HEK293 (cell line): Measurements from ENCODE around the gene PTGES3L.

Experiments
- BCL11A ChIP-seq: fragments of 450-650 bp; formaldehyde crosslinking; IDR thresholded peaks from 2 replicates; pipeline ENCODE4 v1.5.1; 2016; ENCODE audit warnings: low read depth, missing biosample characterization, missing genetic modification characterization
- BCL11B ChIP-seq: fragments of 450-650 bp; formaldehyde crosslinking; IDR thresholded peaks from 2 replicates; pipeline ENCODE4 v1.5.1; 2016; ENCODE audit warnings: low read depth, missing biosample characterization, missing genetic modification characterization
- KLF16 ChIP-seq: fragments of 450-650 bp; formaldehyde crosslinking; IDR thresholded peaks from 2 replicates; pipeline ENCODE4 v1.5.1; 2017; ENCODE audit warnings: missing biosample characterization, missing genetic modification characterization
- MYNN ChIP-seq: fragments of 450-650 bp; formaldehyde crosslinking; IDR thresholded peaks from 2 replicates; pipeline ENCODE4 v1.5.1; 2016; ENCODE audit warnings: missing biosample characterization, missing genetic modification characterization, borderline replicate concordance
- RBAK ChIP-seq: fragments of 450-650 bp; formaldehyde crosslinking; IDR thresholded peaks from 2 replicates; pipeline ENCODE4 v1.5.1; 2016; ENCODE audit warnings: missing biosample characterization, missing genetic modification characterization
- SP2 ChIP-seq: fragments of 450-650 bp; formaldehyde crosslinking; IDR thresholded peaks from 2 replicates; pipeline ENCODE4 v1.5.1; 2016; ENCODE audit warnings: missing biosample characterization, missing genetic modification characterization
- YY2 ChIP-seq: fragments of 450-650 bp; formaldehyde crosslinking; IDR thresholded peaks from 2 replicates; pipeline ENCODE4 v1.5.1; 2016; ENCODE audit warnings: missing biosample characterization, missing genetic modification characterization
- ZBTB17 ChIP-seq: fragments of 450-650 bp; formaldehyde crosslinking; IDR thresholded peaks from 2 replicates; pipeline ENCODE4 v1.5.1; 2016; ENCODE audit warnings: missing biosample characterization, missing genetic modification characterization
- ZBTB20 ChIP-seq: fragments of 450-650 bp; formaldehyde crosslinking; IDR thresholded peaks from 2 replicates; pipeline ENCODE4 v1.5.1; 2016; ENCODE audit warnings: missing biosample characterization, missing genetic modification characterization
- ZNF132 ChIP-seq: fragments of 450-650 bp; formaldehyde crosslinking; IDR thresholded peaks from 2 replicates; pipeline ENCODE4 v1.5.1; 2017; ENCODE audit warnings: missing biosample characterization, missing genetic modification characterization, borderline replicate concordance
- ZNF138 ChIP-seq: fragments of 450-650 bp; formaldehyde crosslinking; IDR thresholded peaks from 2 replicates; pipeline ENCODE4 v1.5.1; 2016; ENCODE audit warnings: missing biosample characterization, missing genetic modification characterization, borderline replicate concordance
- ZNF175 ChIP-seq: fragments of 450-650 bp; formaldehyde crosslinking; IDR thresholded peaks from 2 replicates; pipeline ENCODE4 v1.5.1; 2016; ENCODE audit warnings: missing biosample characterization, missing genetic modification characterization
- ZNF416 ChIP-seq: fragments of 450-650 bp; formaldehyde crosslinking; IDR thresholded peaks from 2 replicates; pipeline ENCODE4 v1.5.1; 2016; ENCODE audit warnings: missing biosample characterization, missing genetic modification characterization
- ZNF549 ChIP-seq: fragments of 450-650 bp; IDR thresholded peaks from 2 replicates; pipeline ENCODE4 v1.5.1; 2018; ENCODE audit warnings: missing biosample characterization, missing genetic modification characterization, mild to moderate bottlenecking, inconsistent platforms, moderate library complexity
- ZNF610 ChIP-seq: fragments of 450-650 bp; formaldehyde crosslinking; IDR thresholded peaks from 2 replicates; pipeline ENCODE4 v1.5.1; 2016; ENCODE audit warnings: missing biosample characterization, missing genetic modification characterization, borderline replicate concordance
- ZNF664 ChIP-seq: fragments of 450-650 bp; formaldehyde crosslinking; IDR thresholded peaks from 2 replicates; pipeline ENCODE4 v1.5.1; 2016; ENCODE audit warnings: missing biosample characterization, missing genetic modification characterization
- ZNF670 ChIP-seq: fragments of 450-650 bp; formaldehyde crosslinking; IDR thresholded peaks from 2 replicates; pipeline ENCODE4 v1.5.1; 2016; ENCODE audit warnings: missing biosample characterization, missing genetic modification characterization, low read depth
- TF ChIP-seq, protein P1 (sequence below): fragments of 450-650 bp; formaldehyde crosslinking; IDR thresholded peaks from 2 replicates; pipeline ENCODE4 v1.5.1; 2016; ENCODE audit warnings: missing biosample characterization, missing genetic modification characterization, borderline replicate concordance
- TF ChIP-seq, protein P2 (sequence below): fragments of 450-650 bp; formaldehyde crosslinking; IDR thresholded peaks from 2 replicates; pipeline ENCODE4 v1.5.1; 2016; ENCODE audit warnings: missing biosample characterization, missing genetic modification characterization
- TF ChIP-seq, protein P3 (sequence below): fragments of 450-650 bp; formaldehyde crosslinking; IDR thresholded peaks from 2 replicates; pipeline ENCODE4 v1.5.1; 2016; ENCODE audit warnings: missing biosample characterization, missing genetic modification characterization
- TF ChIP-seq, protein P4 (sequence below): fragments of 450-650 bp; formaldehyde crosslinking; IDR thresholded peaks from 2 replicates; pipeline ENCODE4 v1.5.1; 2016; ENCODE audit warnings: missing biosample characterization, missing genetic modification characterization
- TF ChIP-seq, protein P5 (sequence below): fragments of 450-650 bp; formaldehyde crosslinking; optimal IDR thresholded peaks from 2 replicates; pipeline ENCODE3; 2016; ENCODE audit warnings: missing biosample characterization, mild to moderate bottlenecking, missing genetic modification characterization
- TF ChIP-seq, protein P6 (sequence below): fragments of 450-650 bp; formaldehyde crosslinking; IDR thresholded peaks from 2 replicates; pipeline ENCODE4 v1.5.1; 2016; ENCODE audit warnings: missing biosample characterization, missing genetic modification characterization

The PTGES3L gene

DNA sequence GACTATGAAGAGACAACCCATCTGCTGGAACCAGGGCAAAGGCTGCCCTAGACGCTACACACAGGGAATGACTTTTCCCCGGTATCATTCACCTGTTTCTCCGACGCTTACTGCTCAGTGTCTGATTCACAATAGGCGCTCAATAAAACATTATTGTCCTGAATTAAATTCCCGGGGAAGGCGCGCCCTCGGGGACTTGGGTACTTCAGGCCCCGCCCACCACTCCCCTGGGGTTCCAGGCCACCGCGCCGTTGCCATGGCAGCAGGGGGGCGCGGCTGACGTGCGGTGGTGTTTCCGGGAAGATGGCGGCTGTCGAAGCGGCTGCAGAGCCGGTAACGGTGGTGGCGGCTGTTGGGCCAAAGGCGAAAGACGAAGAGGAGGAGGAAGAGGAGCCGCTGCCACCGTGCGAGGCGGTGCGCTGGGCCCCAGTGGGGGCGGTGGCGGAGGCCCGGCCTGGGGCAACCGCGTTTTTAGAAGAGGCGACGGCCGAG lies 440 bp upstream of the PTGES3L start, which contains the start of gene RUNDC1 (continued):
- TF ChIP-seq, protein P1, sequence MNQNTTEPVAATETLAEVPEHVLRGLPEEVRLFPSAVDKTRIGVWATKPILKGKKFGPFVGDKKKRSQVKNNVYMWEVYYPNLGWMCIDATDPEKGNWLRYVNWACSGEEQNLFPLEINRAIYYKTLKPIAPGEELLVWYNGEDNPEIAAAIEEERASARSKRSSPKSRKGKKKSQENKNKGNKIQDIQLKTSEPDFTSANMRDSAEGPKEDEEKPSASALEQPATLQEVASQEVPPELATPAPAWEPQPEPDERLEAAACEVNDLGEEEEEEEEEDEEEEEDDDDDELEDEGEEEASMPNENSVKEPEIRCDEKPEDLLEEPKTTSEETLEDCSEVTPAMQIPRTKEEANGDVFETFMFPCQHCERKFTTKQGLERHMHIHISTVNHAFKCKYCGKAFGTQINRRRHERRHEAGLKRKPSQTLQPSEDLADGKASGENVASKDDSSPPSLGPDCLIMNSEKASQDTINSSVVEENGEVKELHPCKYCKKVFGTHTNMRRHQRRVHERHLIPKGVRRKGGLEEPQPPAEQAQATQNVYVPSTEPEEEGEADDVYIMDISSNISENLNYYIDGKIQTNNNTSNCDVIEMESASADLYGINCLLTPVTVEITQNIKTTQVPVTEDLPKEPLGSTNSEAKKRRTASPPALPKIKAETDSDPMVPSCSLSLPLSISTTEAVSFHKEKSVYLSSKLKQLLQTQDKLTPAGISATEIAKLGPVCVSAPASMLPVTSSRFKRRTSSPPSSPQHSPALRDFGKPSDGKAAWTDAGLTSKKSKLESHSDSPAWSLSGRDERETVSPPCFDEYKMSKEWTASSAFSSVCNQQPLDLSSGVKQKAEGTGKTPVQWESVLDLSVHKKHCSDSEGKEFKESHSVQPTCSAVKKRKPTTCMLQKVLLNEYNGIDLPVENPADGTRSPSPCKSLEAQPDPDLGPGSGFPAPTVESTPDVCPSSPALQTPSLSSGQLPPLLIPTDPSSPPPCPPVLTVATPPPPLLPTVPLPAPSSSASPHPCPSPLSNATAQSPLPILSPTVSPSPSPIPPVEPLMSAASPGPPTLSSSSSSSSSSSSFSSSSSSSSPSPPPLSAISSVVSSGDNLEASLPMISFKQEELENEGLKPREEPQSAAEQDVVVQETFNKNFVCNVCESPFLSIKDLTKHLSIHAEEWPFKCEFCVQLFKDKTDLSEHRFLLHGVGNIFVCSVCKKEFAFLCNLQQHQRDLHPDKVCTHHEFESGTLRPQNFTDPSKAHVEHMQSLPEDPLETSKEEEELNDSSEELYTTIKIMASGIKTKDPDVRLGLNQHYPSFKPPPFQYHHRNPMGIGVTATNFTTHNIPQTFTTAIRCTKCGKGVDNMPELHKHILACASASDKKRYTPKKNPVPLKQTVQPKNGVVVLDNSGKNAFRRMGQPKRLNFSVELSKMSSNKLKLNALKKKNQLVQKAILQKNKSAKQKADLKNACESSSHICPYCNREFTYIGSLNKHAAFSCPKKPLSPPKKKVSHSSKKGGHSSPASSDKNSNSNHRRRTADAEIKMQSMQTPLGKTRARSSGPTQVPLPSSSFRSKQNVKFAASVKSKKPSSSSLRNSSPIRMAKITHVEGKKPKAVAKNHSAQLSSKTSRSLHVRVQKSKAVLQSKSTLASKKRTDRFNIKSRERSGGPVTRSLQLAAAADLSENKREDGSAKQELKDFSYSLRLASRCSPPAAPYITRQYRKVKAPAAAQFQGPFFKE (tag by site-specific recombination), result no peak
- TF ChIP-seq ZNF138 (tag by site-specific recombination) (no peak), ZNF610 (tag by site-specific recombination) (no peak), ZNF549 (tag by site-specific recombination) (no peak), BCL11A (tag by site-specific recombination) (no peak), MYNN (tag by site-specific recombination) (no peak), ZNF175 (tag by site-specific recombination) (no peak), ZNF664 (tag by site-specific recombination) (peak; percentile 93; the same call in 1 of the 2 replicates), SP2 (no peak; the same call in 1 of the 2 replicates), BCL11B (no peak), ZNF132 (tag by site-specific recombination) (no peak), ZNF416 (no peak), RBAK (tag by site-specific recombination) (no peak), ZBTB17 (tag by site-specific recombination) (peak; percentile 97), ZNF670 (tag by site-specific recombination) (no peak), YY2 (tag by site-specific recombination) (peak; percentile 91), ZBTB20 (tag by site-specific recombination) (no peak; the same call in 1 of the 2 replicates), KLF16 (tag by site-specific recombination) (peak; percentile 91)
- TF ChIP-seq, protein P2, sequence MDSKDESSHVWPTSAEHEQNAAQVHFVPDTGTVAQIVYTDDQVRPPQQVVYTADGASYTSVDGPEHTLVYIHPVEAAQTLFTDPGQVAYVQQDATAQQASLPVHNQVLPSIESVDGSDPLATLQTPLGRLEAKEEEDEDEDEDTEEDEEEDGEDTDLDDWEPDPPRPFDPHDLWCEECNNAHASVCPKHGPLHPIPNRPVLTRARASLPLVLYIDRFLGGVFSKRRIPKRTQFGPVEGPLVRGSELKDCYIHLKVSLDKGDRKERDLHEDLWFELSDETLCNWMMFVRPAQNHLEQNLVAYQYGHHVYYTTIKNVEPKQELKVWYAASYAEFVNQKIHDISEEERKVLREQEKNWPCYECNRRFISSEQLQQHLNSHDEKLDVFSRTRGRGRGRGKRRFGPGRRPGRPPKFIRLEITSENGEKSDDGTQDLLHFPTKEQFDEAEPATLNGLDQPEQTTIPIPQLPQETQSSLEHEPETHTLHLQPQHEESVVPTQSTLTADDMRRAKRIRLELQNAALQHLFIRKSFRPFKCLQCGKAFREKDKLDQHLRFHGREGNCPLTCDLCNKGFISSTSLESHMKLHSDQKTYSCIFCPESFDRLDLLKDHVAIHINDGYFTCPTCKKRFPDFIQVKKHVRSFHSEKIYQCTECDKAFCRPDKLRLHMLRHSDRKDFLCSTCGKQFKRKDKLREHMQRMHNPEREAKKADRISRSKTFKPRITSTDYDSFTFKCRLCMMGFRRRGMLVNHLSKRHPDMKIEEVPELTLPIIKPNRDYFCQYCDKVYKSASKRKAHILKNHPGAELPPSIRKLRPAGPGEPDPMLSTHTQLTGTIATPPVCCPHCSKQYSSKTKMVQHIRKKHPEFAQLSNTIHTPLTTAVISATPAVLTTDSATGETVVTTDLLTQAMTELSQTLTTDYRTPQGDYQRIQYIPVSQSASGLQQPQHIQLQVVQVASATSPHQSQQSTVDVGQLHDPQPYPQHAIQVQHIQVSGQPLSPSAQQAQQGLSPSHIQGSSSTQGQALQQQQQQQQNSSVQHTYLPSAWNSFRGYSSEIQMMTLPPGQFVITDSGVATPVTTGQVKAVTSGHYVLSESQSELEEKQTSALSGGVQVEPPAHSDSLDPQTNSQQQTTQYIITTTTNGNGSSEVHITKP (tag by site-specific recombination), result peak; percentile 64; the same call in 1 of the 2 replicates
- TF ChIP-seq, protein P3, sequence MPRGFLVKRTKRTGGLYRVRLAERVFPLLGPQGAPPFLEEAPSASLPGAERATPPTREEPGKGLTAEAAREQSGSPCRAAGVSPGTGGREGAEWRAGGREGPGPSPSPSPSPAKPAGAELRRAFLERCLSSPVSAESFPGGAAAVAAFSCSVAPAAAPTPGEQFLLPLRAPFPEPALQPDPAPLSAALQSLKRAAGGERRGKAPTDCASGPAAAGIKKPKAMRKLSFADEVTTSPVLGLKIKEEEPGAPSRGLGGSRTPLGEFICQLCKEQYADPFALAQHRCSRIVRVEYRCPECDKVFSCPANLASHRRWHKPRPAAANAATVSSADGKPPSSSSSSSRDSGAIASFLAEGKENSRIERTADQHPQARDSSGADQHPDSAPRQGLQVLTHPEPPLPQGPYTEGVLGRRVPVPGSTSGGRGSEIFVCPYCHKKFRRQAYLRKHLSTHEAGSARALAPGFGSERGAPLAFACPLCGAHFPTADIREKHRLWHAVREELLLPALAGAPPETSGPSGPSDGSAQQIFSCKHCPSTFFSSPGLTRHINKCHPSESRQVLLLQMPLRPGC (tag by site-specific recombination), result peak; percentile 19; the same call in 1 of the 2 replicates
- TF ChIP-seq, protein P4, sequence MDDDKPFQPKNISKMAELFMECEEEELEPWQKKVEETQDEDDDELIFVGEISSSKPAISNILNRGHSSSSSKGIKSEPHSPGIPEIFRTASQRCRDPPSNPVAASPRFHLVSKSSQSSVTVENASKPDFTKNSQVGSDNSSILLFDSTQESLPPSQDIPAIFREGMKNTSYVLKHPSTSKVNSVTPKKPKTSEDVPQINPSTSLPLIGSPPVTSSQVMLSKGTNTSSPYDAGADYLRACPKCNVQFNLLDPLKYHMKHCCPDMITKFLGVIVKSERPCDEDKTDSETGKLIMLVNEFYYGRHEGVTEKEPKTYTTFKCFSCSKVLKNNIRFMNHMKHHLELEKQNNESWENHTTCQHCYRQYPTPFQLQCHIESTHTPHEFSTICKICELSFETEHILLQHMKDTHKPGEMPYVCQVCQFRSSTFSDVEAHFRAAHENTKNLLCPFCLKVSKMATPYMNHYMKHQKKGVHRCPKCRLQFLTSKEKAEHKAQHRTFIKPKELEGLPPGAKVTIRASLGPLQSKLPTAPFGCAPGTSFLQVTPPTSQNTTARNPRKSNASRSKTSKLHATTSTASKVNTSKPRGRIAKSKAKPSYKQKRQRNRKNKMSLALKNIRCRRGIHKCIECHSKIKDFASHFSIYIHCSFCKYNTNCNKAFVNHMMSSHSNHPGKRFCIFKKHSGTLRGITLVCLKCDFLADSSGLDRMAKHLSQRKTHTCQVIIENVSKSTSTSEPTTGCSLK (tag by site-specific recombination), result no peak
- TF ChIP-seq, protein P5, sequence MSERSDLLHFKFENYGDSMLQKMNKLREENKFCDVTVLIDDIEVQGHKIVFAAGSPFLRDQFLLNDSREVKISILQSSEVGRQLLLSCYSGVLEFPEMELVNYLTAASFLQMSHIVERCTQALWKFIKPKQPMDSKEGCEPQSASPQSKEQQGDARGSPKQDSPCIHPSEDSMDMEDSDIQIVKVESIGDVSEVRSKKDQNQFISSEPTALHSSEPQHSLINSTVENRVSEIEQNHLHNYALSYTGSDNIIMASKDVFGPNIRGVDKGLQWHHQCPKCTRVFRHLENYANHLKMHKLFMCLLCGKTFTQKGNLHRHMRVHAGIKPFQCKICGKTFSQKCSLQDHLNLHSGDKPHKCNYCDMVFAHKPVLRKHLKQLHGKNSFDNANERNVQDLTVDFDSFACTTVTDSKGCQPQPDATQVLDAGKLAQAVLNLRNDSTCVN (tag by site-specific recombination), result peak; percentile 82
- TF ChIP-seq, protein P6, sequence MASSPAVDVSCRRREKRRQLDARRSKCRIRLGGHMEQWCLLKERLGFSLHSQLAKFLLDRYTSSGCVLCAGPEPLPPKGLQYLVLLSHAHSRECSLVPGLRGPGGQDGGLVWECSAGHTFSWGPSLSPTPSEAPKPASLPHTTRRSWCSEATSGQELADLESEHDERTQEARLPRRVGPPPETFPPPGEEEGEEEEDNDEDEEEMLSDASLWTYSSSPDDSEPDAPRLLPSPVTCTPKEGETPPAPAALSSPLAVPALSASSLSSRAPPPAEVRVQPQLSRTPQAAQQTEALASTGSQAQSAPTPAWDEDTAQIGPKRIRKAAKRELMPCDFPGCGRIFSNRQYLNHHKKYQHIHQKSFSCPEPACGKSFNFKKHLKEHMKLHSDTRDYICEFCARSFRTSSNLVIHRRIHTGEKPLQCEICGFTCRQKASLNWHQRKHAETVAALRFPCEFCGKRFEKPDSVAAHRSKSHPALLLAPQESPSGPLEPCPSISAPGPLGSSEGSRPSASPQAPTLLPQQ (tag by site-specific recombination), result no peak
